ENCODE measurements around the gene PRICKLE3. TPM values are rescaled to one million over a fixed set of nuclear protein-coding genes. Genes with fewer than 3 reads are reported as not detected.
"Not testable (repeated sequence)": the region's sequence is repeated elsewhere in the genome, so short reads cannot be mapped to it uniquely, and the experiment has no call there.

The PRICKLE3 gene
- polyA plus RNA-seq, 2 of the 4 experiments (the other 2 are of a cell fraction): 7.9 to 14.0 TPM

DNA sequence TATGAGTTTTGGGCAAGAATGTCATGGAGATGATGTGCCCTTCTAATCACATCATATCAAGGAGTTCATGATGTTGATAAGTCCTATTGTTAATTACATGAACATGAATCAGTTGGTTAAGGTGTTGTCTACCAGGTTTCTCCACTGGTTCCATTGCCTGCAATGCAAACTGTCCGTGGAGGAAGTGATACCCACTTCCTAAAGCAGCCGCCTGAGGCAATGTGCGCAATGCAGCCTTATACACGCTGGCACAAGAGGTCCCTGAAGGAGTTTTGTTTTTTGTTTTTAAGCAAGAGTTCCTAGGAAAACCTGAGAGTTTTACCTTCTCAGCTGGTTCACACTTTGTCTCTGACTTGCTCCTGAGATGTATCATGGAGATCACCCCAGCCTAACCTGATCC is 56.7 kb downstream of the PRICKLE3 start:
- TF ChIP-seq CHD2 (IDR thresholded peaks at IDR 0.05; ENCODE audit: low read length, partially characterized antibody) (no peak), ZFP36 (IDR thresholded peaks at IDR 0.05; ENCODE audit: borderline replicate concordance, partially characterized antibody) (no peak), SMC3 (IDR thresholded peaks at IDR 0.05) (no peak)
- TF ChIP-seq, protein P1, sequence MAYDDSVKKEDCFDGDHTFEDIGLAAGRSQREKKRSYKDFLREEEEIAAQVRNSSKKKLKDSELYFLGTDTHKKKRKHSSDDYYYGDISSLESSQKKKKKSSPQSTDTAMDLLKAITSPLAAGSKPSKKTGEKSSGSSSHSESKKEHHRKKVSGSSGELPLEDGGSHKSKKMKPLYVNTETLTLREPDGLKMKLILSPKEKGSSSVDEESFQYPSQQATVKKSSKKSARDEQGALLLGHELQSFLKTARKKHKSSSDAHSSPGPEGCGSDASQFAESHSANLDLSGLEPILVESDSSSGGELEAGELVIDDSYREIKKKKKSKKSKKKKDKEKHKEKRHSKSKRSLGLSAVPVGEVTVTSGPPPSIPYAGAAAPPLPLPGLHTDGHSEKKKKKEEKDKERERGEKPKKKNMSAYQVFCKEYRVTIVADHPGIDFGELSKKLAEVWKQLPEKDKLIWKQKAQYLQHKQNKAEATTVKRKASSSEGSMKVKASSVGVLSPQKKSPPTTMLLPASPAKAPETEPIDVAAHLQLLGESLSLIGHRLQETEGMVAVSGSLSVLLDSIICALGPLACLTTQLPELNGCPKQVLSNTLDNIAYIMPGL (CRISPR knock-in tag; IDR thresholded peaks at IDR 0.05; ENCODE audit: borderline replicate concordance): no peak
- TF ChIP-seq, protein P2, sequence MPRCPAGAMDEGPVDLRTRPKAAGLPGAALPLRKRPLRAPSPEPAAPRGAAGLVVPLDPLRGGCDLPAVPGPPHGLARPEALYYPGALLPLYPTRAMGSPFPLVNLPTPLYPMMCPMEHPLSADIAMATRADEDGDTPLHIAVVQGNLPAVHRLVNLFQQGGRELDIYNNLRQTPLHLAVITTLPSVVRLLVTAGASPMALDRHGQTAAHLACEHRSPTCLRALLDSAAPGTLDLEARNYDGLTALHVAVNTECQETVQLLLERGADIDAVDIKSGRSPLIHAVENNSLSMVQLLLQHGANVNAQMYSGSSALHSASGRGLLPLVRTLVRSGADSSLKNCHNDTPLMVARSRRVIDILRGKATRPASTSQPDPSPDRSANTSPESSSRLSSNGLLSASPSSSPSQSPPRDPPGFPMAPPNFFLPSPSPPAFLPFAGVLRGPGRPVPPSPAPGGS (IDR thresholded peaks at IDR 0.05): no peak
- Histone ChIP-seq H3K9me3 (no peaks in the 10 kb centered on the region), H3K4me1 (no peaks in the 10 kb centered on the region), H3K4me3 (no peak overlapping the region), H3K27ac (no peak overlapping the region), H3K4me2 (no peak overlapping the region)
- ChIA-PET CTCF (no interaction called here), POLR2A (interaction anchor here (0.6 to 0.7 kb wide), 2 partner anchors 86 to 120 kb away, joined by 3 read pairs; no protein-coding TSS in a partner anchor)
- DNase-seq (ENCODE audit: low read depth in 1 of 2, low spot score in 1 of 2) (no peak), ATAC-seq (no peak), FAIRE-seq (no peak)
- 68% methylated on average over 4 of the region's 4 CpGs for WGBS (ENCODE audit: missing lambda C conversion rate)

DNA sequence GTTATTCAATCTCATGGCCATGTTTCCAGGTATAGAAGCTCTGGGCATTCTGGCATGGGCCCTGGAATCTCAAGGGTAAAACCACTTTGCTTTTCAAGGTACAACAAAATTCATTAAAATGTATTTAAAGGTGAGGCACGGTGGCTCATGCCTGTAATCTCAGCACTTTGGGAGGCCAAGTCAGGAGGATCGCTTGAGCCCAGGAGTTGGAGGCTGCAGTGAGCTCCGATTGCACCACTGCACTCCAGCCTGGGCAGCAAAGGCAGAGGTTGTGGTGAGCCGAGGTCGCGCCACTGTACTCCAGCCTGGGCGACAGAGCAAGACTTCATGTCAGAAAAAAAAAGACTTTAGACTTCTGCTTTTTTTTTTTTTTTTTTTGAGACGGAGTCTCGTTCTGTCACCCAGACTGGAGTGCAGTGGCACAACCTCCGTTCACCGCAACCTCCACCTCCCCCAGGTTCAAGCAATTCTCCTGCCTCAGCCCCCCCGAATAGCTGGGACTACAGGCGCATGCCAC is 58.4 kb downstream of the PRICKLE3 start:
- H3K4me2 ChIP-seq; POLR2A ChIA-PET; DNase-seq (ENCODE audit: low read depth in 1 of 2, low spot score in 1 of 2); H3K4me1 ChIP-seq; H3K27ac ChIP-seq; ATAC-seq; FAIRE-seq; H3K9me3 ChIP-seq; H3K4me3 ChIP-seq: not testable (repeated sequence)
- CTCF ChIA-PET: interaction anchor here (0.6 kb wide), 1 partner anchor 571 kb away, joined by 3 read pairs; no protein-coding TSS in a partner anchor
- 87% methylated on average over 13 of the region's 13 CpGs for WGBS (ENCODE audit: missing lambda C conversion rate)

Small RNA genes within 50 kb of the gene (small RNA-seq; reads per million reads assigned to genes)
- 0 reads per million in 6 experiments for gene RN7SL262P

Other genes with a start within 250 kb of the PRICKLE3 start
- 57.7 and 65.6 TPM in 2 replicates for gene OTUD5, start 228.8 kb downstream of the PRICKLE3 start, polyA plus RNA-seq (2011; rRNA removed)
- gene OTUD5, start 228.8 kb downstream of the PRICKLE3 start, polyA plus RNA-seq (2017; fragmentation: RNase III; extraction: RNeasy Plus Mini Kit Qiagen cat#74134 plus additional on column Dnase treatment): 42.5 to 48.2 TPM (median 45.9 TPM) in 3 replicates
- gene KCND1, start 214.5 kb downstream of the PRICKLE3 start, polyA plus RNA-seq (2011; rRNA removed): 0.59 and 1.1 TPM in 2 replicates
- gene KCND1, start 214.5 kb downstream of the PRICKLE3 start, polyA plus RNA-seq (2017; fragmentation: RNase III; extraction: RNeasy Plus Mini Kit Qiagen cat#74134 plus additional on column Dnase treatment): 0.69 to 0.79 TPM (median 0.77 TPM) in 3 replicates
- 33.7 and 35.1 TPM in 2 replicates for gene GRIPAP1, start 184.1 kb downstream of the PRICKLE3 start, polyA plus RNA-seq (2011; rRNA removed)
- 27.7 to 36.2 TPM (median 34.3 TPM) in 3 replicates for gene GRIPAP1, start 184.1 kb downstream of the PRICKLE3 start, polyA plus RNA-seq (2017; fragmentation: RNase III; extraction: RNeasy Plus Mini Kit Qiagen cat#74134 plus additional on column Dnase treatment)
- gene TFE3, start 143.0 kb downstream of the PRICKLE3 start, polyA plus RNA-seq (2011; rRNA removed): 16.1 and 27.3 TPM in 2 replicates
- gene TFE3, start 143.0 kb downstream of the PRICKLE3 start, polyA plus RNA-seq (2017; fragmentation: RNase III; extraction: RNeasy Plus Mini Kit Qiagen cat#74134 plus additional on column Dnase treatment): 53.8 to 57.3 TPM (median 56.3 TPM) in 3 replicates
- 1.6 and 2.0 TPM in 2 replicates for gene CCDC120, start 127.4 kb downstream of the PRICKLE3 start, polyA plus RNA-seq (2011; rRNA removed)
- 3.2 to 4.1 TPM (median 4.0 TPM) in 3 replicates for gene CCDC120, start 127.4 kb downstream of the PRICKLE3 start, polyA plus RNA-seq (2017; fragmentation: RNase III; extraction: RNeasy Plus Mini Kit Qiagen cat#74134 plus additional on column Dnase treatment)
- gene PRAF2, start 112.4 kb downstream of the PRICKLE3 start, polyA plus RNA-seq (2011; rRNA removed): 13.6 and 17.0 TPM in 2 replicates
- gene PRAF2, start 112.4 kb downstream of the PRICKLE3 start, polyA plus RNA-seq (2017; fragmentation: RNase III; extraction: RNeasy Plus Mini Kit Qiagen cat#74134 plus additional on column Dnase treatment): 29.9 to 37.7 TPM (median 35.4 TPM) in 3 replicates
- 55.5 and 80.1 TPM in 2 replicates for gene WDR45, start 106.5 kb downstream of the PRICKLE3 start, polyA plus RNA-seq (2011; rRNA removed)
- 33.8 to 41.5 TPM (median 37.7 TPM) in 3 replicates for gene WDR45, start 106.5 kb downstream of the PRICKLE3 start, polyA plus RNA-seq (2017; fragmentation: RNase III; extraction: RNeasy Plus Mini Kit Qiagen cat#74134 plus additional on column Dnase treatment)
- 34.4 and 40.7 TPM in 2 replicates for gene GPKOW, start 62.6 kb downstream of the PRICKLE3 start, polyA plus RNA-seq (2011; rRNA removed)
- gene GPKOW, start 62.6 kb downstream of the PRICKLE3 start, polyA plus RNA-seq (2017; fragmentation: RNase III; extraction: RNeasy Plus Mini Kit Qiagen cat#74134 plus additional on column Dnase treatment): 22.0 to 24.9 TPM (median 24.1 TPM) in 3 replicates
- 1.1 and 1.2 TPM in 2 replicates for gene MAGIX, start 23.6 kb downstream of the PRICKLE3 start, polyA plus RNA-seq (2011; rRNA removed)
- 2.2 to 3.0 TPM (median 2.5 TPM) in 3 replicates for gene MAGIX, start 23.6 kb downstream of the PRICKLE3 start, polyA plus RNA-seq (2017; fragmentation: RNase III; extraction: RNeasy Plus Mini Kit Qiagen cat#74134 plus additional on column Dnase treatment)
- 209 and 277 TPM in 2 replicates for gene PLP2, start 14.5 kb downstream of the PRICKLE3 start, polyA plus RNA-seq (2011; rRNA removed)
- gene PLP2, start 14.5 kb downstream of the PRICKLE3 start, polyA plus RNA-seq (2017; fragmentation: RNase III; extraction: RNeasy Plus Mini Kit Qiagen cat#74134 plus additional on column Dnase treatment): 162 to 168 TPM (median 164 TPM) in 3 replicates
- 1.3 and 1.7 TPM in 2 replicates for gene SYP, start 13.8 kb upstream of the PRICKLE3 start, polyA plus RNA-seq (2011; rRNA removed)
- gene SYP, start 13.8 kb upstream of the PRICKLE3 start, polyA plus RNA-seq (2017; fragmentation: RNase III; extraction: RNeasy Plus Mini Kit Qiagen cat#74134 plus additional on column Dnase treatment): 3.3 to 4.0 TPM (median 3.8 TPM) in 3 replicates
- not detected in 2 replicates for gene CACNA1F, start 47.0 kb upstream of the PRICKLE3 start, polyA plus RNA-seq (2011; rRNA removed)
- gene CACNA1F, start 47.0 kb upstream of the PRICKLE3 start, polyA plus RNA-seq (2017; fragmentation: RNase III; extraction: RNeasy Plus Mini Kit Qiagen cat#74134 plus additional on column Dnase treatment): not detected in 3 replicates
- 8.8 and 11.4 TPM in 2 replicates for gene CCDC22, start 49.1 kb upstream of the PRICKLE3 start, polyA plus RNA-seq (2011; rRNA removed)
- gene CCDC22, start 49.1 kb upstream of the PRICKLE3 start, polyA plus RNA-seq (2017; fragmentation: RNase III; extraction: RNeasy Plus Mini Kit Qiagen cat#74134 plus additional on column Dnase treatment): 10.8 to 11.8 TPM (median 10.9 TPM) in 3 replicates
- gene FOXP3, start 78.3 kb upstream of the PRICKLE3 start, polyA plus RNA-seq (2011; rRNA removed): 0.13 and 0.21 TPM in 2 replicates
- gene FOXP3, start 78.3 kb upstream of the PRICKLE3 start, polyA plus RNA-seq (2017; fragmentation: RNase III; extraction: RNeasy Plus Mini Kit Qiagen cat#74134 plus additional on column Dnase treatment): 0.04 to 0.13 TPM (median 0.13 TPM) in 3 replicates
- gene PPP1R3F, start 83.4 kb upstream of the PRICKLE3 start, polyA plus RNA-seq (2011; rRNA removed): 2.7 and 3.0 TPM in 2 replicates
- gene PPP1R3F, start 83.4 kb upstream of the PRICKLE3 start, polyA plus RNA-seq (2017; fragmentation: RNase III; extraction: RNeasy Plus Mini Kit Qiagen cat#74134 plus additional on column Dnase treatment): 3.5 to 6.1 TPM (median 5.2 TPM) in 3 replicates
- gene GAGE10, start 117.3 kb upstream of the PRICKLE3 start, polyA plus RNA-seq (2011; rRNA removed): not detected in 2 replicates
- gene GAGE10, start 117.3 kb upstream of the PRICKLE3 start, polyA plus RNA-seq (2017; fragmentation: RNase III; extraction: RNeasy Plus Mini Kit Qiagen cat#74134 plus additional on column Dnase treatment): not detected in 3 replicates
- gene GAGE12J, start 135.7 kb upstream of the PRICKLE3 start, polyA plus RNA-seq (2011; rRNA removed): not detected in 2 replicates
- not detected in 3 replicates for gene GAGE12J, start 135.7 kb upstream of the PRICKLE3 start, polyA plus RNA-seq (2017; fragmentation: RNase III; extraction: RNeasy Plus Mini Kit Qiagen cat#74134 plus additional on column Dnase treatment)
- not detected in 2 replicates for gene GAGE13, start 145.2 kb upstream of the PRICKLE3 start, polyA plus RNA-seq (2011; rRNA removed)
- gene GAGE13, start 145.2 kb upstream of the PRICKLE3 start, polyA plus RNA-seq (2017; fragmentation: RNase III; extraction: RNeasy Plus Mini Kit Qiagen cat#74134 plus additional on column Dnase treatment): not detected in 3 replicates

Data from A549 (cell line).